ENCODE measurements around the gene GBF1. TPM values are rescaled to one million over a fixed set of nuclear protein-coding genes. Genes with fewer than 3 reads are reported as not detected.

GBF1 gene
- total and polyA plus RNA-seq, 2 of the 13 experiments (the other 11 are each of a cell fraction or from before 2014, with no cell fraction given): 17.1 to 21.9 TPM

DNA sequence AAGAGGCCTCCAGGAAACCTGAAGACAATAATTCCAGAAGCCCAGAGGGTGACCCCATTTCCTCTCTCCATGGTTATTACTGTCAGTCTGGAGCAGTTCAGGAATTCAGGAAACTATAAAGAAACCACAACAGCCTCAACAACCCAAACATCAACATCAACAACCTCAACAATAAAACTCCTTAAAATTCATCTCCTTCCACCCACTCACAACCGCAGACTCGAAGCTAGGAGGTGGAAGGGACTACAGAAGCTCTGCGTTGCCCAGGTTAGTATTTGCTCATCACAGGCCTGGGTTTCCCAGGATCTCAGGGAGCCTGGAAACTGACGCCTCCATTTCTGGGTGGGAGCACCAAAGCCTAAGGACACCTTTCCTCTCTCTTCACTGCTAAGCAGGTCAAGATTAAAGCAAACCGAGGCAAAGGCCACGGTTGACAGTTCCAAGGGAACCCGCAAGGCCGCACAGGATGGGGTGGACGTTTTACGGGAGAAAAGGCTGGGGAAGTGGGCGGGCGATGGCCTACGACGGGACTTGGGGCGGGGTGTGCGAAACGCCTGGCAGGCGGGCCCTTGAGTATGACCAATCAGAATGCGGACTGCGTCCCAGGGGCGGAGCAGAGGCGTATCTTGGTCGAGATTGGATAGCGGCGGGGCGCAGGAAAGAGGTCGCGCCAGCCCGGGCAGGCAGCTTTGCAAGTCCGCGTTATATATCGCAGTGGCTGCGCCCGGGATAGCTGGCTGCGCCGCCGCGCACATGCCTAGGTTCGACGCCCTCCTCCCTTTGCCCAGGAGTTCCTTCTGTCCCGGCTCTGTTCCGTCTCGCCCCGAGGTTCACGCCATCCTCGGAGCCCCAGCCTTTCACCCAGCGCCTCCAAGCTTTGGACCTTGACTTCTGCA, 19.4 kb upstream of the GBF1 start, which contains the start of gene ELOVL3 (continued):
- TF ChIP-seq BCL6 (CRISPR knock-in tag; IDR thresholded peaks at IDR 0.05) (0 out of 2 replicates have a peak, but pooled peaks have one; percentile 28), BORCS8-MEF2B (CRISPR knock-in tag; IDR thresholded peaks at IDR 0.05) (peak; percentile 92), ZNF546 (CRISPR knock-in tag; conservative IDR thresholded peaks at IDR 0.05) (peak; percentile 92), ATF1 (CRISPR knock-in tag; IDR thresholded peaks at IDR 0.05) (no peak), ZSCAN21 (CRISPR knock-in tag; IDR thresholded peaks at IDR 0.05; ENCODE audit: borderline replicate concordance) (peak; percentile 98), ZNF17 (CRISPR knock-in tag; IDR thresholded peaks at IDR 0.05) (no peak)
- TF ChIP-seq, protein P1, sequence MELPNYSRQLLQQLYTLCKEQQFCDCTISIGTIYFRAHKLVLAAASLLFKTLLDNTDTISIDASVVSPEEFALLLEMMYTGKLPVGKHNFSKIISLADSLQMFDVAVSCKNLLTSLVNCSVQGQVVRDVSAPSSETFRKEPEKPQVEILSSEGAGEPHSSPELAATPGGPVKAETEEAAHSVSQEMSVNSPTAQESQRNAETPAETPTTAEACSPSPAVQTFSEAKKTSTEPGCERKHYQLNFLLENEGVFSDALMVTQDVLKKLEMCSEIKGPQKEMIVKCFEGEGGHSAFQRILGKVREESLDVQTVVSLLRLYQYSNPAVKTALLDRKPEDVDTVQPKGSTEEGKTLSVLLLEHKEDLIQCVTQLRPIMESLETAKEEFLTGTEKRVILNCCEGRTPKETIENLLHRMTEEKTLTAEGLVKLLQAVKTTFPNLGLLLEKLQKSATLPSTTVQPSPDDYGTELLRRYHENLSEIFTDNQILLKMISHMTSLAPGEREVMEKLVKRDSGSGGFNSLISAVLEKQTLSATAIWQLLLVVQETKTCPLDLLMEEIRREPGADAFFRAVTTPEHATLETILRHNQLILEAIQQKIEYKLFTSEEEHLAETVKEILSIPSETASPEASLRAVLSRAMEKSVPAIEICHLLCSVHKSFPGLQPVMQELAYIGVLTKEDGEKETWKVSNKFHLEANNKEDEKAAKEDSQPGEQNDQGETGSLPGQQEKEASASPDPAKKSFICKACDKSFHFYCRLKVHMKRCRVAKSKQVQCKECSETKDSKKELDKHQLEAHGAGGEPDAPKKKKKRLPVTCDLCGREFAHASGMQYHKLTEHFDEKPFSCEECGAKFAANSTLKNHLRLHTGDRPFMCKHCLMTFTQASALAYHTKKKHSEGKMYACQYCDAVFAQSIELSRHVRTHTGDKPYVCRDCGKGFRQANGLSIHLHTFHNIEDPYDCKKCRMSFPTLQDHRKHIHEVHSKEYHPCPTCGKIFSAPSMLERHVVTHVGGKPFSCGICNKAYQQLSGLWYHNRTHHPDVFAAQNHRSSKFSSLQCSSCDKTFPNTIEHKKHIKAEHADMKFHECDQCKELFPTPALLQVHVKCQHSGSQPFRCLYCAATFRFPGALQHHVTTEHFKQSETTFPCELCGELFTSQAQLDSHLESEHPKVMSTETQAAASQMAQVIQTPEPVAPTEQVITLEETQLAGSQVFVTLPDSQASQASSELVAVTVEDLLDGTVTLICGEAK (IDR thresholded peaks at IDR 0.05): no peak
- TF ChIP-seq, protein P1 (CRISPR knock-in tag; IDR thresholded peaks at IDR 0.05): peak; percentile 85; the same call in 1 of the 2 replicates
- TF ChIP-seq, protein P2, sequence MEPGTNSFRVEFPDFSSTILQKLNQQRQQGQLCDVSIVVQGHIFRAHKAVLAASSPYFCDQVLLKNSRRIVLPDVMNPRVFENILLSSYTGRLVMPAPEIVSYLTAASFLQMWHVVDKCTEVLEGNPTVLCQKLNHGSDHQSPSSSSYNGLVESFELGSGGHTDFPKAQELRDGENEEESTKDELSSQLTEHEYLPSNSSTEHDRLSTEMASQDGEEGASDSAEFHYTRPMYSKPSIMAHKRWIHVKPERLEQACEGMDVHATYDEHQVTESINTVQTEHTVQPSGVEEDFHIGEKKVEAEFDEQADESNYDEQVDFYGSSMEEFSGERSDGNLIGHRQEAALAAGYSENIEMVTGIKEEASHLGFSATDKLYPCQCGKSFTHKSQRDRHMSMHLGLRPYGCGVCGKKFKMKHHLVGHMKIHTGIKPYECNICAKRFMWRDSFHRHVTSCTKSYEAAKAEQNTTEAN (CRISPR knock-in tag; conservative IDR thresholded peaks at IDR 0.05): peak; percentile 79
- TF ChIP-seq, protein P3, sequence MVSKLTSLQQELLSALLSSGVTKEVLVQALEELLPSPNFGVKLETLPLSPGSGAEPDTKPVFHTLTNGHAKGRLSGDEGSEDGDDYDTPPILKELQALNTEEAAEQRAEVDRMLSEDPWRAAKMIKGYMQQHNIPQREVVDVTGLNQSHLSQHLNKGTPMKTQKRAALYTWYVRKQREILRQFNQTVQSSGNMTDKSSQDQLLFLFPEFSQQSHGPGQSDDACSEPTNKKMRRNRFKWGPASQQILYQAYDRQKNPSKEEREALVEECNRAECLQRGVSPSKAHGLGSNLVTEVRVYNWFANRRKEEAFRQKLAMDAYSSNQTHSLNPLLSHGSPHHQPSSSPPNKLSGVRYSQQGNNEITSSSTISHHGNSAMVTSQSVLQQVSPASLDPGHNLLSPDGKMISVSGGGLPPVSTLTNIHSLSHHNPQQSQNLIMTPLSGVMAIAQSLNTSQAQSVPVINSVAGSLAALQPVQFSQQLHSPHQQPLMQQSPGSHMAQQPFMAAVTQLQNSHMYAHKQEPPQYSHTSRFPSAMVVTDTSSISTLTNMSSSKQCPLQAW (CRISPR knock-in tag; IDR thresholded peaks at IDR 0.05): peak; percentile 35; the same call in 1 of the 2 replicates
- TF ChIP-seq, protein P4, sequence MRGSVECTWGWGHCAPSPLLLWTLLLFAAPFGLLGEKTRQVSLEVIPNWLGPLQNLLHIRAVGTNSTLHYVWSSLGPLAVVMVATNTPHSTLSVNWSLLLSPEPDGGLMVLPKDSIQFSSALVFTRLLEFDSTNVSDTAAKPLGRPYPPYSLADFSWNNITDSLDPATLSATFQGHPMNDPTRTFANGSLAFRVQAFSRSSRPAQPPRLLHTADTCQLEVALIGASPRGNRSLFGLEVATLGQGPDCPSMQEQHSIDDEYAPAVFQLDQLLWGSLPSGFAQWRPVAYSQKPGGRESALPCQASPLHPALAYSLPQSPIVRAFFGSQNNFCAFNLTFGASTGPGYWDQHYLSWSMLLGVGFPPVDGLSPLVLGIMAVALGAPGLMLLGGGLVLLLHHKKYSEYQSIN (CRISPR knock-in tag; IDR thresholded peaks at IDR 0.05; ENCODE audit: borderline replicate concordance): 0 out of 2 replicates have a peak, but pooled peaks have one; percentile 44
